ENCODE measurements around the gene SMIM36.
"Not testable (repeated sequence)": the region's sequence is repeated elsewhere in the genome, so short reads cannot be mapped to it uniquely, and the experiment has no call there.

GRCh38 chr17:55523032-55523431, 11.8 kb upstream of the SMIM36 start:
- TF ChIP-seq POLR2AphosphoS5 (IDR thresholded peaks at IDR 0.05; ENCODE audit: low read length); SIN3A (IDR thresholded peaks at IDR 0.05; ENCODE audit: low read depth, low read length); SRF (IDR thresholded peaks at IDR 0.05; ENCODE audit: low read depth in 2 of 2, low read length in 2 of 2); SPI1 (IDR thresholded peaks at IDR 0.05; ENCODE audit: borderline replicate concordance, insufficient read depth, low read depth, low read length): not testable (repeated sequence)
- TF ChIP-seq, protein P1, sequence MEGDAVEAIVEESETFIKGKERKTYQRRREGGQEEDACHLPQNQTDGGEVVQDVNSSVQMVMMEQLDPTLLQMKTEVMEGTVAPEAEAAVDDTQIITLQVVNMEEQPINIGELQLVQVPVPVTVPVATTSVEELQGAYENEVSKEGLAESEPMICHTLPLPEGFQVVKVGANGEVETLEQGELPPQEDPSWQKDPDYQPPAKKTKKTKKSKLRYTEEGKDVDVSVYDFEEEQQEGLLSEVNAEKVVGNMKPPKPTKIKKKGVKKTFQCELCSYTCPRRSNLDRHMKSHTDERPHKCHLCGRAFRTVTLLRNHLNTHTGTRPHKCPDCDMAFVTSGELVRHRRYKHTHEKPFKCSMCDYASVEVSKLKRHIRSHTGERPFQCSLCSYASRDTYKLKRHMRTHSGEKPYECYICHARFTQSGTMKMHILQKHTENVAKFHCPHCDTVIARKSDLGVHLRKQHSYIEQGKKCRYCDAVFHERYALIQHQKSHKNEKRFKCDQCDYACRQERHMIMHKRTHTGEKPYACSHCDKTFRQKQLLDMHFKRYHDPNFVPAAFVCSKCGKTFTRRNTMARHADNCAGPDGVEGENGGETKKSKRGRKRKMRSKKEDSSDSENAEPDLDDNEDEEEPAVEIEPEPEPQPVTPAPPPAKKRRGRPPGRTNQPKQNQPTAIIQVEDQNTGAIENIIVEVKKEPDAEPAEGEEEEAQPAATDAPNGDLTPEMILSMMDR (IDR thresholded peaks at IDR 0.05 in 2 of 3, conservative IDR thresholded peaks at IDR 0.05 in 1 of 3; ENCODE audit: control insufficient read depth in 2 of 3, extremely low read depth in 1 of 3, insufficient read depth in 1 of 3, low read depth in 3 of 3, low read length in 3 of 3) = not testable (repeated sequence)
